Activated CD8-positive, alpha-beta memory T cell treated with anti-CD3 and anti-CD28 coated beads for 1 hour (primary cell): ENCODE measurements around the gene ZNF462.

Experiments used
- DNase-seq, 2 donors: peaks; one replicate each; pipeline ENCODE4 v3.0.0-alpha.2; 2020; ENCODE audit warnings: low read depth in 1 of 2; ENCODE audit errors: extremely low read depth in 1 of 2

Gene ZNF462

GRCh38 chr9:106862110-106862820 is 701 bp upstream of the ZNF462 start:
- no peak for DNase-seq

GRCh38 chr9:106864373-106865143 is 1.6 kb downstream of the ZNF462 start:
- DNase-seq = no peak

GRCh38 chr9:106866243-106866642 is 3.3 kb downstream of the ZNF462 start:
- DNase-seq = no peak

GRCh38 chr9:106867286-106867685 is 4.3 kb downstream of the ZNF462 start:
- no peak for DNase-seq

GRCh38 chr9:106868087-106868486 is 5.1 kb downstream of the ZNF462 start:
- no peak for DNase-seq

GRCh38 chr9:106868565-106868964 is 5.6 kb downstream of the ZNF462 start:
- no peak for DNase-seq

GRCh38 chr9:106869028-106869427 is 6.1 kb downstream of the ZNF462 start:
- no peak for DNase-seq

- no peak for DNase-seq
These were observed 6.5 kb downstream of the ZNF462 start for GRCh38 chr9:106869458-106869857.

GRCh38 chr9:106872641-106873040 is 9.7 kb downstream of the ZNF462 start:
- DNase-seq = no peak

GRCh38 chr9:106874031-106874430 is 11.1 kb downstream of the ZNF462 start:
- DNase-seq = no peak

GRCh38 chr9:106874652-106875051 is 11.7 kb downstream of the ZNF462 start:
- DNase-seq = no peak

- no peak for DNase-seq
These were observed 12.6 kb downstream of the ZNF462 start for GRCh38 chr9:106875529-106875928.

- DNase-seq = no peak
These were observed 14.4 kb downstream of the ZNF462 start for GRCh38 chr9:106877345-106877744.

- no peak for DNase-seq
These were observed 15.3 kb downstream of the ZNF462 start for GRCh38 chr9:106878081-106878837.

- no peak for DNase-seq
These were observed 16.0 kb downstream of the ZNF462 start for GRCh38 chr9:106878934-106879333.

- no peak for DNase-seq
These were observed 16.5 kb downstream of the ZNF462 start for GRCh38 chr9:106879439-106879882.

GRCh38 chr9:106880081-106880480 is 17.1 kb downstream of the ZNF462 start:
- no peak for DNase-seq

- DNase-seq = no peak
These were observed 17.9 kb downstream of the ZNF462 start for GRCh38 chr9:106880863-106881262.

- DNase-seq = no peak
These were observed 20.1 kb downstream of the ZNF462 start for GRCh38 chr9:106883030-106883429.

GRCh38 chr9:106883626-106884190 is 20.7 kb downstream of the ZNF462 start:
- no peak for DNase-seq

- no peak for DNase-seq
These were observed 22.5 kb downstream of the ZNF462 start for GRCh38 chr9:106885451-106885850.
